ENCODE data around the gene CELF1. TPM values are rescaled to one million over a fixed set of nuclear protein-coding genes. Genes with fewer than 3 reads are reported as not detected.
A peak's percentile ranks its signal among the peaks of the same experiment; 100 is the strongest.
"Not testable (repeated sequence)": the region's sequence is repeated elsewhere in the genome, so short reads cannot be mapped to it uniquely, and the experiment has no call there.

The CELF1 gene
- total RNA-seq, 4 donors from 2014 or later = 82.2 to 146 (median 106) TPM

GRCh38 chr11:47560426-47560825, 7.5 kb upstream of the CELF1 start:
- no peak overlapping the region for H3K27ac ChIP-seq
- no peaks in the 10 kb centered on the region for H3K36me3 ChIP-seq
- no peak for TF ChIP-seq POLR2A (IDR thresholded peaks at IDR 0.05)
- no peak for TF ChIP-seq CTCF (IDR thresholded peaks at IDR 0.05)
- no peak for TF ChIP-seq EP300 (IDR thresholded peaks at IDR 0.05)
- no peak for TF ChIP-seq POLR2AphosphoS5 (IDR thresholded peaks at IDR 0.05)
- H3K27me3 ChIP-seq = no peaks in the 10 kb centered on the region
- WGBS, 2 donors (ENCODE audit: low coverage in 1 of 2) = 80 to 81% methylated on average over 1 to 2 of the region's 2 CpGs
- no peak overlapping the region for H3K4me3 ChIP-seq
- ATAC-seq = no peak
- peaks cover 0 to 12% (median 0%) of the 10 kb centered on the region in 3 donors for H3K4me1 ChIP-seq
- H3K9me3 ChIP-seq = no peaks in the 10 kb centered on the region

GRCh38 chr11:47558695-47559094, 5.8 kb upstream of the CELF1 start:
- H3K9me3 ChIP-seq = no peaks in the 10 kb centered on the region
- H3K27ac ChIP-seq = no peak overlapping the region
- no peaks in the 10 kb centered on the region for H3K36me3 ChIP-seq
- peaks cover 0 to 3% (median 0%) of the 10 kb centered on the region in 3 donors for H3K4me1 ChIP-seq
- H3K4me3 ChIP-seq = no peak overlapping the region
- TF ChIP-seq POLR2AphosphoS5 (IDR thresholded peaks at IDR 0.05) (no peak), CTCF (IDR thresholded peaks at IDR 0.05) (no peak), POLR2A (IDR thresholded peaks at IDR 0.05) (no peak), EP300 (IDR thresholded peaks at IDR 0.05) (no peak)
- 100% methylated on average over 1 of the region's 1 CpG; no CpG with 5 or more reads in 1 of the 2 donors for WGBS, 2 donors (ENCODE audit: low coverage in 1 of 2)
- ATAC-seq = no peak
- H3K27me3 ChIP-seq = no peaks in the 10 kb centered on the region

DNA sequence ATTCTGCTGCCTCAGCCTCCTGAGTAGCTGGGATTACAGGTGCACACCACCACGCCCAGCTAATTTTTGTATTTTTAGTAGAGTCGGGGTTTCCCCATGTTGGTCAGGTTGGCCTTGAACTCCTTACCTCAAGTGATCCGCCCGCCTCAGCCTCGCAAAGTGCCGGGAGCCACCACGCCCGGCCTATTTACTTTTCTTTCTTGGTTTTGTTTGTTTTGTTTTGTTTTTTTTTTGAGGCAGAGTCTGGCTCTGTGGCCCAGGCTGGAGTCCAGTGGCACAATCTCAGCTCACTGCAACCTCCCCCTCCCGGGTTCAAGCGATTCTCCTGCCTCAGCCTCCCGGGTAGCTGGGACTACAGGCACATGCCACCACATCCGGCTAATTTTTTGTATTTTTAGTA, 4.1 kb upstream of the CELF1 start:
- not testable (repeated sequence) for H3K4me3 ChIP-seq, H3K9me3 ChIP-seq, H3K36me3 ChIP-seq, H3K27ac ChIP-seq, H3K27me3 ChIP-seq, ATAC-seq
- peaks cover 0 to 11% (median 0%) of the 10 kb centered on the region in 3 donors for H3K4me1 ChIP-seq
- WGBS, 2 donors (ENCODE audit: low coverage in 1 of 2) = 95 to 98% methylated on average over 7 to 11 of the region's 12 CpGs

DNA sequence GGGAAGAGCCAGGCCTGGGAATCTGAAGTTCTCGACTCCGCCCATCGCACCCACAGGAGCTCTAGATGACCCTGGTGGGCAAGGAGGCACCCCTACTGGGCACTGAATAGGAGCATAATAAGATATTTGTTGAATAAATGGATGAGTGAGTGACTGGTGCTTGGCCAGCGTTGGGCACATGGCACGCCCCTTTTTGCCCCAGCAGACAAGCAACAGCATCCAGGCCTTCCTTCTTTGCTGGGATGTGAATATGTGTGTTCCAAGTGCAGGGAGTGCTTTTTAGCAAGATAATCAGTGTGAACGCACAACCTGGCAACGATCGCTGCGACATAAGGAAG, 443 bp upstream of the CELF1 start:
- no peaks in the 10 kb centered on the region for H3K27me3 ChIP-seq
- H3K27ac ChIP-seq = peak overlapping the region in 3 of 4 donors; percentile 91 to 93 (median 92)
- 15 to 23% methylated on average over 5 to 6 of the region's 9 CpGs for WGBS, 2 donors (ENCODE audit: low coverage in 1 of 2)
- H3K36me3 ChIP-seq = no peaks in the 10 kb centered on the region
- H3K9me3 ChIP-seq = no peaks in the 10 kb centered on the region
- peak; percentile 35 for ATAC-seq
- no peak for TF ChIP-seq POLR2A (IDR thresholded peaks at IDR 0.05)
- peak overlapping the region; percentile 22 to 99 for H3K4me3 ChIP-seq
- peaks cover 2 to 47% (median 12%) of the 10 kb centered on the region in 3 donors for H3K4me1 ChIP-seq

DNA sequence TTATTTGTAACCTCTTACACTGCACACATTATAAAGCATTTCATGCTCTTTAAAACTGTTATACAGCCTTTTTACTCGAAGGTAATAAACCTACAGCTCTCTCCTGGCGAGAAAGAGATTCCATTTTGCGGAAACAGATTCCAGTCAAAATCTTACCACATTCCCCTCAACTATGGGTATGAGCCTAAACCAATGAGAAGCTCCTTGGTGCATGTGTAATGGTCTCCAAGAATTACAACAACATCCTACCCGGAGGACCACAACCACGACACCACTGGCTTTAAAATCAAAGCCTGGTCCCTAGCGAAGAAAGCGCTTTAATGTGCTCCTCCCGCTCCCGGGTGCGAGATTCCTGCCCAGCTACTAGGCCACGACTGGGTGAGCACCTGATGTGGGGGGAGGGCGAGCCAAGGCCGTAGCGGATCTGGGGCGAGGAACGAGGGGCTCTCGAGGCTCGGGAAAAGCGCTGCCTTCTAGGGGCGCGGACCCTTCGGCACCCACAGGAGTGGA, 821 bp downstream of the CELF1 start:
- H3K27me3 ChIP-seq = no peaks in the 10 kb centered on the region
- 0 to 5% methylated on average over 1 to 4 of the region's 22 CpGs for WGBS, 2 donors (ENCODE audit: low coverage in 1 of 2)
- peak overlapping the region; percentile 47 to 93 (median 92) for H3K27ac ChIP-seq
- H3K36me3 ChIP-seq = no peaks in the 10 kb centered on the region
- H3K4me1 ChIP-seq = peaks cover 2 to 60% (median 16%) of the 10 kb centered on the region in 3 donors
- H3K4me3 ChIP-seq = peak overlapping the region; percentile 60 to 99
- no peaks in the 10 kb centered on the region for H3K9me3 ChIP-seq
- TF ChIP-seq EP300 (IDR thresholded peaks at IDR 0.05) (no peak), CTCF (IDR thresholded peaks at IDR 0.05) (no peak), POLR2A (IDR thresholded peaks at IDR 0.05) (no peak), POLR2AphosphoS5 (IDR thresholded peaks at IDR 0.05) (no peak)
- ATAC-seq = peak; percentile 1

DNA sequence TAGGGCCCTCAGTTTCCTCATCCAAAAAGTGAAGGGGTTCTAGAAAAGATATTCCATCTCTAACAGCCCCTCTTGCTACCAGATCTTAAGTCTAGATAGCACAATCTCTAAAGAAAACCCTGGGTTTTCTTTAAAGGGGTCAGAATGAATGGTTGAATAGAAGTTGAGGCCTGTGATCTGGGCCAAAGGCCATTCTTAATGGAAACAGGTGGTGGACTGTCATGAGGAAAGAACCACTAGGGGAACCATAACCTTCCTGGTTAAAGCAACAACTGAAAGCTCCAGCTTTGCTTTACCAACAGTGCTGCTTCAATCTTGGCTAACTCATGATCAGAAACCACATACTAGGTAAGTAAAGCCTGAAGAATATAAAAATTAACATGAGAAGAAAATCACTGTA, 1.8 kb downstream of the CELF1 start:
- Histone ChIP-seq H3K9me3 (no peaks in the 10 kb centered on the region), H3K36me3 (no peaks in the 10 kb centered on the region), H3K4me3 (peak overlapping the region in 1 of 2 donors; percentile 99), H3K4me1 (peaks cover 2 to 68% (median 18%) of the 10 kb centered on the region in 3 donors), H3K27me3 (no peaks in the 10 kb centered on the region), H3K27ac (peak overlapping the region in 3 of 4 donors; percentile 40 to 93 (median 91))
- no peak for ATAC-seq
- TF ChIP-seq CTCF (IDR thresholded peaks at IDR 0.05) (peak in 3 of 4 experiments; percentile 4 to 11 (median 9)), POLR2AphosphoS5 (IDR thresholded peaks at IDR 0.05) (no peak), EP300 (IDR thresholded peaks at IDR 0.05) (no peak)

Measured in gastroesophageal sphincter (tissue), 4 donors.